PC-9 (cell line): Measurements from ENCODE around the gene ZNF865. TPM values are rescaled to one million over a fixed set of nuclear protein-coding genes. Genes with fewer than 3 reads are reported as not detected.
A peak's percentile ranks its signal among the peaks of the same experiment; 100 is the strongest.

Experiments
- BruUV-seq: library from RNA; stranded (reverse); fragments of 400-500 nt; replicated peaks from 2 replicates; lab custom pipeline; 2021; lab: Mats Ljungman, UMichigan
- CTCF ChIA-PET: fragments of 300-600 bp; sonication (Branson Sonifier 250); formaldehyde crosslinking; loops from one replicate; lab custom pipeline; 2022; ENCODE audit warnings: antibody characterized with exemption; lab: Charles Lee
- POLR2A ChIA-PET: fragments of 300-600 bp; sonication (Branson Sonifier 250); formaldehyde crosslinking; loops from one replicate; lab custom pipeline; 2022; ENCODE audit warnings: antibody characterized with exemption; ENCODE audit not compliant: unreplicated experiment; lab: Charles Lee
- DNase-seq, 2 experiments: peaks; one replicate each; pipeline versions ENCODE4 v3.0.0 to v3.0.0-alpha.2; 2015 to 2022; ENCODE audit warnings: mixed read lengths in 1 of 2
- H2AFZ ChIP-seq: fragments of 200-600 bp; sonication (generic); 2 replicates; pipeline ENCODE4 v1.8.1; 2017; ENCODE audit warnings: antibody characterized with exemption
- H3F3A ChIP-seq: fragments of 200-600 bp; sonication (generic); 2 replicates; pipeline ENCODE4 v1.8.1; 2017; ENCODE audit warnings: antibody characterized with exemption, mild to moderate bottlenecking, low read depth; ENCODE audit not compliant: insufficient read depth
- H3K27ac ChIP-seq: fragments of 200-600 bp; sonication (generic); 2 replicates; pipeline ENCODE4 v1.6.1; 2016; ENCODE audit warnings: mixed run types
- H3K27me3 ChIP-seq: fragments of 200-600 bp; sonication (generic); 2 replicates; pipeline ENCODE4 v1.6.1; 2016; ENCODE audit warnings: low read depth, mixed run types; ENCODE audit not compliant: insufficient read depth
- H3K36me3 ChIP-seq: fragments of 200-600 bp; sonication (generic); 2 replicates; pipeline ENCODE4 v1.6.1; 2016; ENCODE audit warnings: low read depth, mixed run types
- H3K4me1 ChIP-seq: fragments of 200-600 bp; sonication (generic); replicated peaks from 2 replicates; pipeline ENCODE4 v1.6.1; 2016; ENCODE audit warnings: mixed run types; ENCODE audit not compliant: insufficient read depth
- H3K4me2 ChIP-seq: fragments of 200-600 bp; sonication (generic); 2 replicates; pipeline ENCODE4 v1.6.1; 2017; ENCODE audit warnings: mixed run types
- H3K4me3 ChIP-seq: fragments of 200-600 bp; sonication (generic); 2 replicates; pipeline ENCODE4 v1.6.1; 2016; ENCODE audit warnings: mixed run types
- H3K79me2 ChIP-seq: fragments of 200-600 bp; sonication (generic); 2 replicates; pipeline ENCODE4 v1.6.1; 2017; ENCODE audit warnings: low read depth, mixed run types
- H3K9me2 ChIP-seq: fragments of 200-600 bp; sonication (generic); 2 replicates; pipeline ENCODE4 v1.8.1; 2017; ENCODE audit warnings: mild to moderate bottlenecking; ENCODE audit not compliant: insufficient read depth
- H3K9me3 ChIP-seq: fragments of 200-600 bp; sonication (generic); 2 replicates; pipeline ENCODE4 v1.8.1; 2016; ENCODE audit warnings: low read depth; ENCODE audit not compliant: insufficient read depth
- H4K20me1 ChIP-seq: fragments of 200-600 bp; sonication (generic); 2 replicates; pipeline ENCODE4 v1.8.1; 2017; ENCODE audit not compliant: insufficient read depth
- CTCF ChIP-seq: fragments of 200-600 bp; sonication (generic); conservative IDR thresholded peaks from 2 replicates; pipeline ENCODE4 v1.6.1; 2017; ENCODE audit warnings: mixed run types, antibody characterized with exemption, mild to moderate bottlenecking, moderate library complexity
- EZH2 ChIP-seq: fragments of 200-600 bp; sonication (generic); IDR thresholded peaks from 2 replicates; pipeline ENCODE4 v1.8.0; 2017; ENCODE audit warnings: antibody characterized with exemption, low read depth
- intact Hi-C: fragments of 100-400 bp; cut with micrococcal nuclease; formaldehyde crosslinking; loops from one replicate; pipeline ENCODE4 v1.10.0; 2022; ENCODE audit not compliant: unreplicated experiment
- total RNA-seq: library from RNA; stranded (reverse); gene quantifications from 2 replicates; pipeline ENCODE4 v1.2.3, GENCODE V29; 2021

Gene ZNF865
- total RNA-seq, 1 experiment from 2014 or later = 26.8 TPM

GRCh38 chr19:55618426-55618825 lies 13.0 kb downstream of the ZNF865 start:
- ChIA-PET CTCF (interaction anchor here (0.7 kb wide), 2 partner anchors 15 to 115 kb away, joined by 3 to 14 read pairs; no protein-coding TSS in a partner anchor), POLR2A (no interaction called here)
- BruUV-seq = no TSS peak
- intact Hi-C loops = no loop called here
- Histone ChIP-seq H3K4me3 (no peak overlapping the region), H3K27ac (no peak overlapping the region), H3K4me1 (no peaks in the 10 kb centered on the region), H3K27me3 (no peaks in the 10 kb centered on the region), H3K36me3 (peaks cover 3% of the 10 kb centered on the region; the same call in 1 of the 2 replicates), H3K79me2 (no peaks in the 10 kb centered on the region), H3K9me3 (no peaks in the 10 kb centered on the region), H3K9me2 (no peaks in the 10 kb centered on the region), H2AFZ (no peak overlapping the region), H3K4me2 (no peak overlapping the region), H4K20me1 (peaks cover 5% of the 10 kb centered on the region), H3F3A (peaks cover 30% of the 10 kb centered on the region)
- DNase-seq = no peak
- TF ChIP-seq CTCF (no peak), EZH2 (no peak)

- no peak overlapping the region for H2AFZ ChIP-seq
- no peak overlapping the region for H3K4me2 ChIP-seq
- peaks cover 35% of the 10 kb centered on the region for H3F3A ChIP-seq
- CTCF ChIA-PET = interaction anchor here (0.7 kb wide), 1 partner anchor 116 kb away, joined by 14 read pairs; no protein-coding TSS in a partner anchor
- no peaks in the 10 kb centered on the region for H3K9me2 ChIP-seq
- DNase-seq = no peak
- TF ChIP-seq EZH2 = no peak
- TF ChIP-seq CTCF = no peak
- H3K4me3 ChIP-seq = no peak overlapping the region
- H3K36me3 ChIP-seq = peaks cover 3% of the 10 kb centered on the region; the same call in 1 of the 2 replicates
- no peaks in the 10 kb centered on the region for H3K9me3 ChIP-seq
- no peaks in the 10 kb centered on the region for H3K79me2 ChIP-seq
- H4K20me1 ChIP-seq = peaks cover 10% of the 10 kb centered on the region
- TSS peak; percentile 3 for BruUV-seq
- no peaks in the 10 kb centered on the region for H3K27me3 ChIP-seq
- H3K4me1 ChIP-seq = peaks cover 5% of the 10 kb centered on the region; the same call in 1 of the 2 replicates
- intact Hi-C loops = no loop called here
- POLR2A ChIA-PET = interaction anchor here (0.7 kb wide), 1 partner anchor 106 kb away, joined by 4 read pairs; no protein-coding TSS in a partner anchor
- no peak overlapping the region for H3K27ac ChIP-seq
Observed at GRCh38 chr19:55619286-55619685, 13.8 kb downstream of the ZNF865 start.

- intact Hi-C loops = no loop called here
- Histone ChIP-seq H4K20me1 (peaks cover 10% of the 10 kb centered on the region), H3K4me3 (no peak overlapping the region), H3K9me3 (no peaks in the 10 kb centered on the region), H3K4me2 (no peak overlapping the region), H3K79me2 (no peaks in the 10 kb centered on the region), H3K9me2 (no peaks in the 10 kb centered on the region), H3K4me1 (peaks cover 14% of the 10 kb centered on the region), H3K36me3 (0 out of 2 replicates have a peak, but pooled peaks cover 3% of the 10 kb centered on the region), H2AFZ (no peak overlapping the region), H3K27ac (no peak overlapping the region), H3F3A (peaks cover 35% of the 10 kb centered on the region), H3K27me3 (no peaks in the 10 kb centered on the region)
- CTCF ChIA-PET = interaction anchor here (0.6 kb wide), 1 partner anchor 10 kb away, joined by 6 read pairs; no protein-coding TSS in a partner anchor
- POLR2A ChIA-PET = no interaction called here
- TF ChIP-seq EZH2 (no peak), CTCF (no peak)
- TSS peak; percentile 4 for BruUV-seq
- DNase-seq = no peak
Observed at GRCh38 chr19:55620410-55621204, 15.2 kb downstream of the ZNF865 start.
